ENCODE measurements around the gene COLEC12. TPM values are rescaled to one million over a fixed set of nuclear protein-coding genes. Genes with fewer than 3 reads are reported as not detected.

Gene COLEC12
- polyA plus RNA-seq, 3 donors = 0.21 to 0.47 (median 0.35) TPM

GRCh38 chr18:376311-376710, 124.2 kb downstream of the COLEC12 start:
- peak overlapping the region in 2 of 7 donors; percentile 30 to 42 for H3K27ac Mint-ChIP-seq
- 0% methylated on average over 1 of the region's 3 CpGs for WGBS (ENCODE audit: insufficient coverage)
- H3K4me3 Mint-ChIP-seq = no peak overlapping the region
- no peaks in the 10 kb centered on the region for H3K27me3 ChIP-seq (ENCODE audit: control insufficient read depth in 2 of 2, insufficient read depth in 2 of 2, low read length in 2 of 2)
- peaks cover 92 to 99% of the 10 kb centered on the region in 2 donors for H3K4me1 ChIP-seq (ENCODE audit: control insufficient read depth in 1 of 2, insufficient read depth in 2 of 2, low read length in 2 of 2)
- no peaks in the 10 kb centered on the region for H3K36me3 ChIP-seq (replicated peaks in 1 of 2; ENCODE audit: control insufficient read depth in 1 of 2, insufficient read depth in 2 of 2, low read length in 2 of 2)
- H3K27me3 Mint-ChIP-seq (ENCODE audit: low read depth in 3 of 3) = peaks cover 0 to 3% (median 0%) of the 10 kb centered on the region in 3 donors
- no peak overlapping the region for H3K9ac ChIP-seq (ENCODE audit: insufficient read depth, low read length, poor library complexity, severe bottlenecking)
- H4K20me1 ChIP-seq (ENCODE audit: insufficient read depth, low read length) = no peaks in the 10 kb centered on the region
- H3K36me3 Mint-ChIP-seq = peaks cover 2 to 3% of the 10 kb centered on the region in 2 donors
- no peaks in the 10 kb centered on the region for H3K9me3 ChIP-seq (replicated peaks in 1 of 2; ENCODE audit: control insufficient read depth in 1 of 2, insufficient read depth in 1 of 2, low read length in 2 of 2)
- peak overlapping the region; percentile 17 for H3K4me2 ChIP-seq (replicated peaks; ENCODE audit: extremely low read depth, low read length, poor library complexity, severe bottlenecking)
- no peak overlapping the region for H3K27ac ChIP-seq (ENCODE audit: low read depth in 1 of 2, low read length in 2 of 2)
- no peak overlapping the region for H3K4me3 ChIP-seq (replicated peaks in 1 of 3; ENCODE audit: low read depth in 2 of 3, low read length in 3 of 3)
- intact Hi-C loops (cut with micrococcal nuclease) = loop anchor here in 1 of 2 donors (10.0 kb wide), 1 partner anchor 52 kb away; no protein-coding TSS in a partner anchor
- H3K4me1 Mint-ChIP-seq = peaks cover 91% of the 10 kb centered on the region
- peaks cover 0 to 1% (median 0%) of the 10 kb centered on the region in 7 donors for H3K9me3 Mint-ChIP-seq
- no peaks in the 10 kb centered on the region for H3K79me2 ChIP-seq (ENCODE audit: insufficient read depth, low read length)
- peak in 2 of 3 donors; percentile 15 to 42 for DNase-seq
- no peak overlapping the region for H2AFZ ChIP-seq (ENCODE audit: insufficient read depth, low read depth, low read length, poor library complexity, severe bottlenecking)
- no peak for TF ChIP-seq CTCF (IDR thresholded peaks at IDR 0.05)

- intact Hi-C loops (cut with micrococcal nuclease) = loop anchor here (5.0 to 10.0 kb wide), 2 partner anchors 37 to 50 kb away; no protein-coding TSS in a partner anchor
- H3K36me3 Mint-ChIP-seq = peaks cover 2 to 3% of the 10 kb centered on the region in 2 donors
- 19% methylated on average over 4 of the region's 4 CpGs for WGBS (ENCODE audit: insufficient coverage)
Measured at GRCh38 chr18:374721-375168, 125.8 kb downstream of the COLEC12 start.

More at GRCh38 chr18:374721-375168, 125.8 kb downstream of the COLEC12 start:
- H3K4me1 Mint-ChIP-seq = peaks cover 89% of the 10 kb centered on the region
- no peak overlapping the region for H3K9ac ChIP-seq (ENCODE audit: insufficient read depth, low read length, poor library complexity, severe bottlenecking)
- H3K9me3 Mint-ChIP-seq = peaks cover 0 to 1% (median 0%) of the 10 kb centered on the region in 7 donors
- H4K20me1 ChIP-seq (ENCODE audit: insufficient read depth, low read length) = no peaks in the 10 kb centered on the region
- H3K27ac Mint-ChIP-seq = peak overlapping the region in 3 of 7 donors; percentile 31 to 56 (median 38)
- H3K4me2 ChIP-seq (replicated peaks; ENCODE audit: extremely low read depth, low read length, poor library complexity, severe bottlenecking) = peak overlapping the region; percentile 23
- no peak overlapping the region for H3K27ac ChIP-seq (ENCODE audit: low read depth in 1 of 2, low read length in 2 of 2)
- no peaks in the 10 kb centered on the region for H3K27me3 ChIP-seq (ENCODE audit: control insufficient read depth in 2 of 2, insufficient read depth in 2 of 2, low read length in 2 of 2)
- no peak overlapping the region for H3K4me3 ChIP-seq (replicated peaks in 1 of 3; ENCODE audit: low read depth in 2 of 3, low read length in 3 of 3)
- peaks cover 0 to 4% (median 0%) of the 10 kb centered on the region in 3 donors for H3K27me3 Mint-ChIP-seq (ENCODE audit: low read depth in 3 of 3)
- peak overlapping the region in 1 of 2 donors; percentile 59 for H3K4me3 Mint-ChIP-seq
- H2AFZ ChIP-seq (ENCODE audit: insufficient read depth, low read depth, low read length, poor library complexity, severe bottlenecking) = no peak overlapping the region
- DNase-seq = peak; percentile 19 to 25 (median 20)
- no peaks in the 10 kb centered on the region for H3K9me3 ChIP-seq (replicated peaks in 1 of 2; ENCODE audit: control insufficient read depth in 1 of 2, insufficient read depth in 1 of 2, low read length in 2 of 2)
- H3K79me2 ChIP-seq (ENCODE audit: insufficient read depth, low read length) = no peaks in the 10 kb centered on the region
- TF ChIP-seq CTCF (IDR thresholded peaks at IDR 0.05) = no peak
- H3K36me3 ChIP-seq (replicated peaks in 1 of 2; ENCODE audit: control insufficient read depth in 1 of 2, insufficient read depth in 2 of 2, low read length in 2 of 2) = no peaks in the 10 kb centered on the region
- H3K4me1 ChIP-seq (ENCODE audit: control insufficient read depth in 1 of 2, insufficient read depth in 2 of 2, low read length in 2 of 2) = peaks cover 91 to 94% of the 10 kb centered on the region in 2 donors

Data from CD14-positive monocyte (primary cell).